ENCODE measurements around the gene DPPA5. TPM values are rescaled to one million over a fixed set of nuclear protein-coding genes. Genes with fewer than 3 reads are reported as not detected.
A peak's percentile ranks its signal among the peaks of the same experiment; 100 is the strongest.

The DPPA5 gene
- total and polyA plus RNA-seq, 9 of the 15 experiments (the other 6 are each of a cell fraction or from before 2014, with no cell fraction given): not detected

GRCh38 chr6:73368675-73369074 lies 14.6 kb upstream of the DPPA5 start (continued):
- no peak for TF ChIP-seq TSC22D4 (tag; IDR thresholded peaks at IDR 0.05)
- no peak for TF ChIP-seq RBM15 (IDR thresholded peaks at IDR 0.05; ENCODE audit: insufficient read depth, low read length)
- no peak for TF ChIP-seq MECOM (CRISPR knock-in tag; IDR thresholded peaks at IDR 0.05)
- no peak for TF ChIP-seq PURB (CRISPR knock-in tag; IDR thresholded peaks at IDR 0.05; ENCODE audit: low read depth)
- no peak for TF ChIP-seq GMEB1 (CRISPR knock-in tag; IDR thresholded peaks at IDR 0.05)
- no peak for TF ChIP-seq PTTG1 (tag; IDR thresholded peaks at IDR 0.05; ENCODE audit: low read depth)
- no peak for TF ChIP-seq RFX7 (CRISPR knock-in tag; IDR thresholded peaks at IDR 0.05)

DNA sequence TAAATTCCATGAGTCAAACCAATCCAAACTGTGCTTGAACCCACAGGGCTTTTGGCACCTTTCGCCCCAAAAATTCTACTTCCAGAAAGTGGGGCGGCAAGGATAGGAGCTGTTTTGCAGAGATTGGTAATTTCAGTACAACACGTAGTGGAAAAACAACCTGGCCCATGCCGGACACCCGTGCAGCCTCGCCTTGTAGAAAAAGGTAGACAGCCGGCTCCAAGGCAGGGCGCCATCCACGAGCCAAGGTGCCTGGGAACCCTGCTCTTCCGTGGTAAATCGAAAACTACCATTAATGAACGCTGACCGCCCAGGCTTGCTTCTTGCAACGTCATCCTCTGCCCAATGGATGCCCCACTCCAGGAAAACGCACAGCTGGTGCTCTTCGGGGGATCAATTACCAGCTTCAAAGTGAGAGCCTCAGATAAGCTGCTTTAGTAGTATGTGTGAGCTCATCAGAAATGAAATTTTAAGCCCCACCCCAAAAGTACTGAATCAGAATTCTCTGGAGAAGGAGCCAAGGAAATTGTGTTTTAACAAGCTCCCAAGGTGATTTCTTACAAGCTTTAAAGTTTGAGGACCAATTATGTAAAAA lies 13.8 kb upstream of the DPPA5 start:
- in situ Hi-C loops (cut with MboI): no loop called here
- TF ChIP-seq TAF15 (IDR thresholded peaks at IDR 0.05; ENCODE audit: low read depth, low read length) (no peak), HCFC1 (IDR thresholded peaks at IDR 0.05; ENCODE audit: low read depth, low read length) (no peak), HMG20B (CRISPR knock-in tag; IDR thresholded peaks at IDR 0.05) (no peak), ETV6 (IDR thresholded peaks at IDR 0.05; ENCODE audit: borderline replicate concordance in 1 of 2, low read depth in 2 of 2, low read length in 1 of 2) (no peak), ETV6 (CRISPR knock-in tag; IDR thresholded peaks at IDR 0.05; ENCODE audit: borderline replicate concordance) (no peak), POLR2AphosphoS5 (IDR thresholded peaks at IDR 0.05; ENCODE audit: control insufficient read depth, insufficient read depth, low read depth, low read length) (no peak), CBX3 (IDR thresholded peaks at IDR 0.05; ENCODE audit: borderline replicate concordance in 1 of 2, low read length in 2 of 2) (no peak), ZNF140 (CRISPR knock-in tag; IDR thresholded peaks at IDR 0.05) (no peak), XRCC5 (IDR thresholded peaks at IDR 0.05; ENCODE audit: low read depth, low read length) (no peak), NR2F6 (CRISPR knock-in tag; IDR thresholded peaks at IDR 0.05) (no peak)
- TF ChIP-seq, protein P1, sequence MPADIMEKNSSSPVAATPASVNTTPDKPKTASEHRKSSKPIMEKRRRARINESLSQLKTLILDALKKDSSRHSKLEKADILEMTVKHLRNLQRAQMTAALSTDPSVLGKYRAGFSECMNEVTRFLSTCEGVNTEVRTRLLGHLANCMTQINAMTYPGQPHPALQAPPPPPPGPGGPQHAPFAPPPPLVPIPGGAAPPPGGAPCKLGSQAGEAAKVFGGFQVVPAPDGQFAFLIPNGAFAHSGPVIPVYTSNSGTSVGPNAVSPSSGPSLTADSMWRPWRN (IDR thresholded peaks at IDR 0.05; ENCODE audit: low read depth): no peak

More for the DNA sequence above, 13.8 kb upstream of the DPPA5 start:
- Histone ChIP-seq H4K20me1 (replicated peaks; ENCODE audit: control insufficient read depth, insufficient read depth, low read length) (no peaks in the 10 kb centered on the region), H3K4me3 (no peak overlapping the region), H3K9ac (ENCODE audit: insufficient read depth in 1 of 2, low read depth in 2 of 2, low read length in 2 of 2) (peak overlapping the region in 1 of 2 experiments; percentile 68; a peak in 1 of 4 replicates), H2AFZ (ENCODE audit: low read depth, low read length) (peak overlapping the region; percentile 28; the same call in 1 of the 2 replicates), H3K36me3 (ENCODE audit: control insufficient read depth, insufficient read depth, low read length) (no peaks in the 10 kb centered on the region), H3K4me2 (ENCODE audit: insufficient read depth, low read length) (peak overlapping the region; percentile 36; the same call in 1 of the 2 replicates), H3K9me3 (replicated peaks; ENCODE audit: control insufficient read depth, insufficient read depth, low read depth, low read length) (no peaks in the 10 kb centered on the region), H3K4me1 (replicated peaks in 1 of 2; ENCODE audit: control insufficient read depth in 2 of 2, insufficient read depth in 2 of 2, low read length in 2 of 2) (peaks cover 4 to 15% of the 10 kb centered on the region in 2 experiments; a peak in 3 of 5 replicates), H3K27ac (ENCODE audit: extremely low read depth, low read depth, low read length) (no peak overlapping the region), H3K27me3 (ENCODE audit: control insufficient read depth in 2 of 2, insufficient read depth in 2 of 2, low read length in 2 of 2) (peaks cover 0 to 20% of the 10 kb centered on the region in 2 experiments; a peak in 3 of 5 replicates), H3K9me1 (ENCODE audit: control insufficient read depth, insufficient read depth, low read length) (no peaks in the 10 kb centered on the region), H3K79me2 (ENCODE audit: control insufficient read depth, insufficient read depth, low read length) (no peaks in the 10 kb centered on the region)
- WGBS (ENCODE audit: insufficient coverage, low coverage, missing lambda C conversion rate): 8% methylated on average over 16 of the region's 16 CpGs
- CTCF ChIA-PET (ENCODE audit: low intra/inter-chr PET ratio): no interaction called here
- FAIRE-seq (no peak), DNase-seq (ENCODE audit: extremely low read depth in 1 of 4, low spot score in 3 of 4) (no peak), ATAC-seq (peak; percentile 62)
- no TSS peak for BruUV-seq (replicated peaks)
- intact Hi-C loops (cut with micrococcal nuclease): no loop called here
- POLR2A ChIA-PET: interaction anchor here (0.7 to 0.8 kb wide), 2 partner anchors 21 to 61 kb away, joined by 3 to 5 read pairs; no protein-coding TSS in a partner anchor

All from K562 (cell line).